DMS53 treated with DMSO at 0.1 percent for 48 hours (cell line): ENCODE measurements around the gene ZNF626.
"Not testable (repeated sequence)": the region's sequence is repeated elsewhere in the genome, so short reads cannot be mapped to it uniquely, and the experiment has no call there.

Experiments used
- DNase-seq: peaks from one replicate; lab custom pipeline; 2025; ENCODE audit not compliant: unreplicated experiment; lab: John Stamatoyannopoulos, UW

The ZNF626 gene

DNA sequence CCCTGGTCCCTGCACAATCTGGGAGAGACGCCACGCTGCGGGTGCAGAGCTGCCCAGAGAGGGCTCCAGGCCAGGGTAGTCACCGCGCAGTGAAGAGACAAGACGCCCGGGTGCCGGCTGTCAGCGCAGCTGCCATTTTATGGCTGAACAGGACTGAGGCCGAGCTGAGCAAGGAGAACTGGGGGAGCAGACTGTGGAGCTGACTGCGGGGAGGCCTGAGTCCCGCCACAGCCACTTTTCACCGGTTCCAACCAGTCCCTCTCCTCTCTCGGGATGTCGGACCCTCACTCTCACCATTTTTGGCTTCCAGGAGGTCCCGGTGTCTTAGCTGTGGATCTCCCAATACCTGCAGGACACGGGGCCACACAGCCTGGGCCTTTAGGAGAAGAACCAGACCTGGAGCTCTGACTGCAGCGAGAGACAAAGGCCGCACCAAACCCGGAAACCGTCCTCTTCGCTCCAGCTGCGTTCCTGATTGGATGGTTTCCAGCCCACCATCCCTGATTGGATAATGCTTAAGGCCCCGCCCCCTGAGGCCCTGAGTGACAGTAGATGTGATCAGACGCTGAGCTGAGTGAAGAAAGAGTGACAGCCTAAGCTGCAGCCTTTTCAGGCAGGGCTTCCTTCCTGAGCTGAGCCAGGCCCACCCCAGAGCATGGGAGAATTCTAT lies at the start of gene ZNF626:
Gene ZNF626 (minus strand): TSS at position 422 of the 670 bp plus-strand sequence. CDS start 125 bp downstream, at position 297.
- DNase-seq = no peak

DNA sequence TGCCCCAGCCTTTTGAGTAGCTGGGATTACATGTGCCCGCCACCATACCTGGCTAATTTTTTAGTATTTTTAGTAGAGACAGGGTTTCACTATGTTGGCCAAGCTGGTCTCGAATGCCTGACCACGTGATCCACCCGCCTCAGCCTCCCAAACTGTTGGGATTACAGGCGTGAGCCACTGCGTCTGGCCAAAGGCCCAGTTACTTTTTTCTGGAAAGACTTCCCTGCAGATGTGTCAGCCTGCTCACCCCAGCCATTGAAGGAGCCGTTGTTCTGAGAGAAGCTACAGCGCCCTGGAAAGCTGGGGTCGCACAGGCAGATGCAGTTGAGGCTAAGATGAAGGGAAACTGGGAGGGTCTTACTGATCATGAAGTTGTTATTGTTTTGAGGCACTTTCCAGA lies 7.9 kb upstream of the ZNF626 start:
- DNase-seq = no peak

DNA sequence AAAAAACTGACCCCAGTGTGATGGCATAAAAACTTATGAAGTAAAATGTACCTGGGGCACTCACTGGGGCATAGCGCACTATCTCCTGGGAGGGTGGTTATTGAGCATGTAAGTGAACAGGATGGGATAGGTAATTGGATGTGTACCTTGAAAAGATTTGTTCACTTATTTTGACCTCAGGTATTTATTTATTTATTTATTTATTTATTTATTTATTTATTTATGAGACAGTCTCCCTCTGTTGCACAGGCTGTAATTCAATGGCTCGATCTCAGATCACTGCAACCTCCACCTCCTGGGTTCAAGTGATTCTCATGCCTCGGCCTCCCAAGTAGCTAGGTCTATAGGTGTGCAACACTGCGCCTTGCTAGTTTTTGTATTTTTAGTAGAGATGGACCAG lies 5.9 kb upstream of the ZNF626 start:
- no peak for DNase-seq

DNA sequence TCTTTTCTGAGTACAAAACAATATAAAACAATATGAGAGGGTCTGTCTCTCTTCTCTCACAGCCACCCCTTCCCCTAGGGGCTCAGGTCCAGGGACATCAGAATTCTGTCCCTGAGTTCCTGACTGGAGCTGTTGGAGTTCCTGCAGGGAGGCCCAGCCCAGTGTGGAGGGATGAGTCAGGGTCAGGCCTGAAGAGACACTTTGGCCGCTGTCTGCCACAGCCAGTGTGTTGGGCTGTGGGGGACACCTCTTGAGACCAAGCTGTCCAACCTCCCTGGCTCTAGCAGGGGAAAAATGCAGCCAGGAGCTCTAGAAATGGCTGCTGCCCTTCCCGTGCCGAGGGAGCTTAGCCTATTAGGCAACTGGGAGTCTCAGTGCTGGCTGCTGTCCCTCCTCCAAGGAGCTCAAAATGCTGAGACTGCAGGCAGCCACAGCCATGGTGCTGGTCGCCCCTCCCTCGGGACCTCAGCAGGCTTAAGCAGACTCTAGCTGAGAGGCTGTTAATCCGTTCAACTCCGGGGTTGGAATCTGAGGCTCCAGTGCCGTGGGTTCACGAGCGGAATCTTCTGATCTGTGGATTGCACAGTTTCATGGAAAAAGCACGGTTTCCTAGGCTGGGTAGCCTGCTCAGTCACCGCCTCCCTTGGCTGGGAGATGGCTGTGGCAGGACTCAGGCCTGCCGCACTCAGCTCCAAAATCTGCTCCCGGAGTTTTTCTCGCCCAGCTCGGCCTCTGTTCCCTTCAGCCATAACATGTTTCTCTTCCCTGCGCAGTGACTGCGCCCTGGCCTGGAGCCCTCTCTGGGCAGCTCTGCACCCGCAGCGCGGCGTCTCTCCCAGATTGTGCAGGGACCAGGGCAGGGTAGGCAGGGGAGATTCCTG lies 3.8 kb upstream of the ZNF626 start:
- DNase-seq = peak; percentile 19

DNA sequence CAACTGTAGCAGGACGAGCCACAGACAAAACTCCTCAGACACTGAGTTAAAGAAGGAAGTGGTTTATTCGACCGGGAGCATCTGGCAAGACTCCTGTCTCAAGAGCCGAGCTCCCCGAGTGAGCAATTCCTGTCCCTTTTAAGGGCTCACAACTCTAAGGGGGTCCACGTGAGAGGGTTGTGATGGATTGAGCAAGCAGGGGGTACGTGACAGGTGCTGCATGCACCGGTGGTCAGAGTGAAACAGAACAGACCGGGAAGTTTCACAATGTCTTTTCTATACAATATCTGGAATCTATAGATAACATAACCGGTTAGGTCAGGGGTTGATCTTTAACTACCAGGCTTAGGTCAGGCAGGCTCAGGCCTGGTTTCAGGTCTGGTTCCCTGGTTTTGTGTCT lies 3.1 kb upstream of the ZNF626 start:
- DNase-seq = peak; percentile 34

DNA sequence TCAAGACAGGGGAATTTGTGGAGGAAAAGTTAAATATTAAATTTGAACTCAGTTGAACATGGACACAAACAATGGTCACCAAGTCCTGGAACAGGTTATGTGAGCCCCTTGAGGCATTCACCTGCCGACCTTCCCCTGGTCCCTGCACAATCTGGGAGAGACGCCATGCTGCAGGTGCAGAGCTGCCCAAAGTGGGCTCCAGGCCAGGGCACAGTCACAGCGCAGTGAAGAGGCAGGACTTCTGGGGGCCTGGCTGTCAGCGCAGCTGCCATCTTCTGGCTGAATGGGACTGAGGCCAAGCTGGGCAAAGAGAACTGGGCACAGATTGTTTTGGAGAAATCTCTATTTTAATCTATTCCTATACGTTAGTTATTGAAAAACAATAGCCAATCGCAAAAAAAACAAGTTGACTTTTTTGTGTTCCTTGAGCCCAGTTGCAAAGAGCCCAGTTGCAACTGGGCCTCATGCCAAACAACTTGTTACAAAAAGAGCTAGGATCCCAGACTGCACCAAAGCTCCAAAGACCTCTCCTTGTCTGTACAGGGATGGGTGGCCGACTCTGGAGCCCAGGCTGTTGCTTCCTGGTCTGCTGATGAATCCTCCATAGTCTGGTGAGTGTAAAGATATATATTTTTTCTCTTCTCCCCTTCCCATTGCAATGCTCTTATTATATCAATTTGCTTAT lies 1.2 kb upstream of the ZNF626 start:
- DNase-seq = peak; percentile 47

DNA sequence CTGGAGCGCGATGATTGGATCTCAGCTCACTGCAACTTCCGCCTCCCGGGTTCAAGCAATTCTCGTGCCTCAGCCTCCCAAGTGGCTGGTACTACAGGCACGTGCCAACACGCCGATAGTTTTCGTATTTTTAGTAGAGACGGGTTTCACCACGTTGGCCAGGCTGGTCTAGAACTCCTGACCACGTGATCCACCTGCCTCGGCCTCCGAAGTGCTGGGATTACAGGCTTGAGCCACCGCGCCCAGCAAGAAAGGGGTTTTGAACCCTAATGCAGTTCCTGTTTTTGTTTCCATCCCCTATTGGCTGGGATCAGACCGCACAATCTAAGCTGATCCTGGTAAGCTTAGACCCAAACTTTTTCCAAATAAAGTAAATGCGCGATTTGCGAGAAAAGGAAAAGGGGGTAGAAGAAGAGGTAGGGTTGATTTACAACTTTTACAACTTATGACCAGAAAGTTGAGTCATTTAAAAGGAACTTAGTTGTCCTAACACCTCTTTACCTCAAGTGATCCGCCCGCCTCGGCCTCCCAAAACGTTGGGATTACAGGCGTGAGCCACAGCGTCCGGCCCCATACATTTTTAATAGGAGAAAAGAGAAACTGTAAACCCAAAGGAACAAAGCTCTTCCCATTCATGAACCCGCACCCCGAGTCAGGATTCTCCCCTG lies 764 bp downstream of the ZNF626 start:
- no peak for DNase-seq

DNA sequence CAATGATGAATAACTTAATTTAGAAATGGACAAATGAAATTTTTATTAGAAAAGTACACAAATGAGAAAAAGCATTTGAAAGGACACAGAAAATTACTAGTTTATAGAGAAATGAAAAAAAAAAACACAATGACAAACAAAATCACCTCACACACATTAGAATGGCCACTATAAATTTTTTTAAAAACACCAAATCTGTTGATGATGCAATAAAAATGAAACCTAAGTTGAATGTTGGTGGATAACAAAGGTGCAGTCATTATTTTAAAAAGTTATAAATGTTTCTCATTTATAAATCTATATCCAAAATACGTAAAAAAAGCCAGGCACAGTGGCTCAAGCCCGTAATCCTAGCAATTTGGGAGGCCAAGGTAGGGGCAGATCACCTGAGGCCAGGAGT lies 20.8 kb downstream of the ZNF626 start:
- DNase-seq = no peak

DNA sequence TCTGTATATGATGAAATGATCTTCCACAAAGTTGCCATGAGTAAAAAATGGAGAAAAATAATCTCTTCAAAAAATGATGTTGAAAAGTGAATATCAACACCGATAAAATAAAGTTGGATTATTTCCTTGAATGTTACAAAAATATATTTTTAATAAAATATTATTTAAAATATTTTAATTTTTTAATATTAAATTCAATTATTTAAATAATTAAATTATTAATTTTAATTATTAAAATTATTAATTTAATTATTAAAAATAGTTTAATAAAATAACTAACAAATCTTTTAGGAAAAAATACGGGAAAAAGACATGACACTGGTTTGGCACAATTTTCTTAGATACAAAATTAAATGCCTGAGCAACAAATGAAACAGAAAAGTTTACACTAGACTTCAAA lies 21.3 kb downstream of the ZNF626 start:
- no peak for DNase-seq

DNA sequence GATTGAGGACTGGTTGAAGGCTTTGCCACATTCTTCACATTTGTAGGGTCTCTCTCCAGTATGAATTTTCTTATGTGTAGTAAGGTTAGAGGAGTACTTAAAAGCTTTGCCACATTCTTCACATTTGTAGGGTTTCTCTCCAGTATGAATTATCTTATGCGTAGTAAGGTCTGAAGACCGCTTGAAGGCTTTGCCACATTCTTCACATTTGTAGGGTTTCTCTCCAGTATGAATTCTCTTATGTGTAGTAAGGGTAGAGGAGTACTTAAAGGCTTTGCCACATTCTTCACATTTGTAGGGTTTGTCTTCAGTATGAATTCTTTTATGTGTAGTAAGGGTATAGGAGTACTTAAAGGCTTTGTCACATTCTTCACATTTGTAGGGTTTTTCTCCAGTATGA lies 36.8 kb downstream of the ZNF626 start:
- not testable (repeated sequence) for DNase-seq

DNA sequence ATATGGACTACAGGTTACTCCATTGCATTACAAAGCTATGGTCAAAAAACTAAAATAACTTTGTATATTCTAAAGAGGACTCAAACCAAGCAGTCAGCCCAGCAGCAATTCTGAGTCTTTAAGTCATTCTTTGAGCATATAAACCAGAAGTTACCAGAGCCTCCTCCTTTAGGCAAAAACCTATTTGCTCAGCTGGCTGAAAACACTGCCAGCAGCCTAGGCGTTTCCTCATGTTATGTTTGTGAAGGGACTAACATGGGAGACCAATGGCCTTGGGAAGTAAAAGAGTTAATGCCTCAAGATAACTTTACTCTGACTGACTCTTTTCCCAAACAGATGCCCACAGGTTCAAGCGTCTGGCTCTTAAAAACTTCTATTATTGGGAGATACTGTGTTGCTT lies 45.3 kb downstream of the ZNF626 start:
- DNase-seq = no peak

DNA sequence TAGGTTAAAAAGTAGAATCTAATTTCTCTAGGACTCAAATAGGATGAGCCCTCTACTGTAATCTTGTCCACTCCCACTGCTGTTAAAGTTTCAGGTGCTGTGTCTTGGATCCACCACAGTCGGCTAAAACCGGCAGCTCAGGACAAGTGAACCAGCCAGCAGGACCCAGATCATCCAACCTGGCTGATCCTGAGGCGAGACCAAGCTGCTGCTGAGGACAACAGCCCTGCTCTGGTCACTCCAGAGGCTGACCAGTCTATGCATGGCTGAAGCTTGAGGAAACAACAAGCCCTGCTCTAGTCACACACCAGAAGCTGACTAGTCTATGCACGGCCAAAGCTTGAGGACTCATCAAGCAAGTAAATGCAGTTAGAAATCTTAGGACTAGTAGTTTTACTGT lies 46.4 kb downstream of the ZNF626 start:
- DNase-seq = not testable (repeated sequence)

DNA sequence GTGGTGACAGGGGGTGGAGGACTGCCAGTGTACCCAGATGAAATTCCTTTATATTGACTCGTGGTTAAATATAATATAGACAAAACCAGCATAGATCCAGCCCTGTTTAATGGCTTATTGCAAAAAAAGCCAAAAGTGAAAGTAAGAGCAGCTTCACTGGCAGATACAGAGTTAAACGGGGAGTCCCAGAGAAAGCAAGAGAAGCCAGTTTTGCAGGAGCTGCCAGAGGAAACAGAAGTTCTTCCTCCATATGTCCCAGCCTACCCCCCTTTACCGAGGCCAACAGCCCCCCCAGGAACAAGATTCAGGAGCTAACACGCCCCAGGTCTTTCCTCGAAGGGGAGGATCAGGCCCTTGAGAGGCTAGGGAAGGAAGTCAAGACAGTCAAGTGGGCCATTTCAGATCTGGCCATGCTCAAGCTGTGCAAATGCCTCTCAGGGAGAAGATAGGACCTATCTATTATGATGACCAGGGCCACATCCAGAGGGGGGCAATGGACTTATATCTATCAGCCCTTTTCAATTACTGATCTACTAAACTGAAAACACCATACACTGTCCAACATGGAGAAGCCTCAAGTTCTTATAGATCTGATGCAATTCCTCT lies 48.6 kb downstream of the ZNF626 start:
- DNase-seq = no peak

DNA sequence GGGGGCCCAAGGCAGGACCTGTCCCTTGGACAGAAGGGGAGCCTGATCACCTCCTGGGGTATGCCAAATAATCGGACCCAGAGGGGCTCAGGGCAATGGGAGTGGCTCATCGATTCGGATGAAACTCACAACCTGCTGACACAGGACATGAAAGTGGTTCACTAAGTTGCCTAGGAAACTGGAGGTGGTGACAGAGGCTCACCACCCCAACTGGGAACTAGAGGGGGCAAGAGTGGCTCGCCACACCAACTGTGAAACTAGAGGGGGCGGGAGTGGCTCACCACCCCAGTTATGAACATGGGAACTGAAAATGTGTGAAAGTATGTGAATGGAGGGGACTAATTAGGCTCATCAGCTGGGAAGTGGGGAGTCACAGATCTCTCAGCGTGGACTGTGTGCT lies 49.5 kb downstream of the ZNF626 start:
- no peak for DNase-seq

DNA sequence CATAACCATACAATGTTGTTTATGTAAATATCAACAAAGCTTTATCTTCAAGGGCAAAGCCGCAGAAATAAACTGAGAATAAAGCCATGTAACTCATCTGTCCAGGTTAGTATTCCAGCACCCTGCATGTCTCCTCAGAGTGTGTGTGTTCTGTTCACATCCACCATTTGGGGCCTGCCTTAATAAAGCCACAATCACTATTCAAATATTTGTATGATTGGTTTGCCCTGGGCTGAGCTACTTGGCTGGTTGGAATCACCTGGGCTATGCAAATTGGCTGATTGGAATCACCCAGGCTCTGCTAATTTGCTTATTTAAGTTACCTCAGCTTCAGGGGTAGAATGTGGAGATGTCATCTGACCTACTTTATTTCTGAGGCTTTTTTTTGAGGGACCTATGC lies 53.4 kb downstream of the ZNF626 start:
- DNase-seq = no peak
